ENCODE data around the gene PDE4B.

PDE4B gene

DNA sequence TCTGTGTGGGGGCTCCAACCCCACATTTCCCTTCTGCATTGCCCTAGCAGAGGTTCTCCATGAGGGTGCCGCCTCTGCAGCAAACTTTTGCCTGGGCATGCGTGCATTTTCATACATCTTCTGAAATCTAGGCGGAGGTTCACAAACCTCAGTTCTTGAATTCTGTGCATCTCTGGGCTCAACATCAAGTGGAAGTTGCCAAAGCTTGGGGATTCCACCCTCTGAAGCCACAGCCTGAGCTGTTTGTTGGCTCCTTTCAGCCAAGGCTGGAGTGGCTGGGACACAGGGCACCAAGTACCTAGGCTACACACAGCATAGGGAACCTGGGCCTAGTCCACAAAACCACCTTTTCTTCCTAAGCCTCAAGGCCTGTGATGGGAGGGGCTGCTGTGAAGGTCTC lies 235.3 kb downstream of the PDE4B start:
- Histone ChIP-seq H3K4me3 (ENCODE audit: insufficient read depth, low read depth, low read length) (no peak overlapping the region), H3K9me3 (ENCODE audit: control insufficient read depth, low read length) (no peaks in the 10 kb centered on the region), H3K27me3 (ENCODE audit: control insufficient read depth, insufficient read depth, low read length, poor library complexity, severe bottlenecking) (no peaks in the 10 kb centered on the region), H3K27ac (ENCODE audit: insufficient read depth, low read depth, low read length, poor library complexity, severe bottlenecking) (no peak overlapping the region), H3K4me1 (ENCODE audit: control insufficient read depth, insufficient read depth, low read length) (no peaks in the 10 kb centered on the region), H3K36me3 (ENCODE audit: control insufficient read depth, insufficient read depth, low read length) (no peaks in the 10 kb centered on the region)
- 94 to 95% methylated on average over 3 of the region's 3 CpGs for WGBS, 2 experiments

- Histone ChIP-seq H3K36me3 (ENCODE audit: control insufficient read depth, insufficient read depth, low read length) (no peaks in the 10 kb centered on the region), H3K27ac (ENCODE audit: insufficient read depth, low read depth, low read length, poor library complexity, severe bottlenecking) (no peak overlapping the region), H3K27me3 (ENCODE audit: control insufficient read depth, insufficient read depth, low read length, poor library complexity, severe bottlenecking) (no peaks in the 10 kb centered on the region), H3K4me3 (ENCODE audit: insufficient read depth, low read depth, low read length) (no peak overlapping the region), H3K4me1 (ENCODE audit: control insufficient read depth, insufficient read depth, low read length) (no peaks in the 10 kb centered on the region), H3K9me3 (ENCODE audit: control insufficient read depth, low read length) (no peaks in the 10 kb centered on the region)
- WGBS, 2 experiments, result 13 to 30% methylated on average over 1 of the region's 1 CpG
Measured at GRCh38 chr1:66033781-66034180, 241.1 kb downstream of the PDE4B start.

DNA sequence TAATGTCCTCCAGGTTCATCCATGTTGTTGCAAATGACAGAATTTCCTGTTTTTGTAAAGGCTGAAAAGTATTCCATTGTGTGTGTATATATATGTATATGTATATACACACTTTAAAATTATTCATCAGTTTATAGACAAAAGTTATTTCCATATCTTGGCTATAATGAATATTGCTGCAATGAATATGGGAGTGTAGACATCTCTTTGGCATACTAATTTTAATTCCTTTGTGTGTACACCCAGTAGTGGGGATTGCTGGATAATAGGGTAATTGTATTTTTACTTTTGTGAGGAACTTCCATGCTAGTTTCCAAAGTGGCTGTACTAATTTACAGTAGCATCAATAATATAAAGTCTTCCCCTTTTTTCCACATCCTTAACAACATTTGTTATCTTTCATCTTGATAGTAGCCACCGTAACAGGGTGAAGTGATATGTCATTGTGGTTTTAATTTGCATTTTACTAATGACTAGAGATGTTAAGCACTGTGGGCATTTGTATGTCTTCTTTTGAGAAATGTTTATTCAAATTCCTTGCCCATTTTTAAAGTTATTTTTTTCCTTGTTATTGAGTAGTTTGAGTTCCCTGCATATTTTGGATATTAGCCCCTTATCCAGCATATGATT lies 243.0 kb downstream of the PDE4B start:
- H3K27ac ChIP-seq (ENCODE audit: insufficient read depth, low read depth, low read length, poor library complexity, severe bottlenecking), result no peak overlapping the region
- no peaks in the 10 kb centered on the region for H3K27me3 ChIP-seq (ENCODE audit: control insufficient read depth, insufficient read depth, low read length, poor library complexity, severe bottlenecking)
- H3K4me3 ChIP-seq (ENCODE audit: insufficient read depth, low read depth, low read length), result no peak overlapping the region
- H3K36me3 ChIP-seq (ENCODE audit: control insufficient read depth, insufficient read depth, low read length), result no peaks in the 10 kb centered on the region
- H3K4me1 ChIP-seq (ENCODE audit: control insufficient read depth, insufficient read depth, low read length), result no peaks in the 10 kb centered on the region
- 100% methylated on average over 1 of the region's 1 CpG for WGBS, 2 experiments
- H3K9me3 ChIP-seq (ENCODE audit: control insufficient read depth, low read length), result no peaks in the 10 kb centered on the region

DNA sequence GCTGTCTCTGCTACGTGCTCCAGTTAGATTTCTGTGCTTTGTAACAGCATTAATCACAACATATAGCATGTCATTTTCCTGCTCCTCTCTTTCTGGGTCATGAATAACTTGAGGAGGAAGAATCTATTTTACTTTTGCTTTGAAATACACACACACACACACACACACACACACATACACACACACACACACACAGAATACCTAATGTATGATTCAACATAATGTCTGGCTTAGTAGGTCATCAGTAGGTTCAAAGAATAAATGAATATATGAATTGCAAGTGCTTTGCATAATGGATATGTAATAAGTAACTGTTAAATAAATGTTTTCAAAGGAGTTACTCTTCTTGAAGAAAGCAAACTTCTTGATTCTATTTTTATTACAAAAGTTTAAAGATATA lies 249.0 kb downstream of the PDE4B start:
- H3K27me3 ChIP-seq (ENCODE audit: control insufficient read depth, insufficient read depth, low read length, poor library complexity, severe bottlenecking), result no peaks in the 10 kb centered on the region
- no peak overlapping the region for H3K4me3 ChIP-seq (ENCODE audit: insufficient read depth, low read depth, low read length)
- no peaks in the 10 kb centered on the region for H3K9me3 ChIP-seq (ENCODE audit: control insufficient read depth, low read length)
- WGBS, 2 experiments, result 80 to 82% methylated on average over 1 of the region's 1 CpG
- H3K4me1 ChIP-seq (ENCODE audit: control insufficient read depth, insufficient read depth, low read length), result no peaks in the 10 kb centered on the region
- H3K36me3 ChIP-seq (ENCODE audit: control insufficient read depth, insufficient read depth, low read length), result no peaks in the 10 kb centered on the region
- no peak overlapping the region for H3K27ac ChIP-seq (ENCODE audit: insufficient read depth, low read depth, low read length, poor library complexity, severe bottlenecking)

DNA sequence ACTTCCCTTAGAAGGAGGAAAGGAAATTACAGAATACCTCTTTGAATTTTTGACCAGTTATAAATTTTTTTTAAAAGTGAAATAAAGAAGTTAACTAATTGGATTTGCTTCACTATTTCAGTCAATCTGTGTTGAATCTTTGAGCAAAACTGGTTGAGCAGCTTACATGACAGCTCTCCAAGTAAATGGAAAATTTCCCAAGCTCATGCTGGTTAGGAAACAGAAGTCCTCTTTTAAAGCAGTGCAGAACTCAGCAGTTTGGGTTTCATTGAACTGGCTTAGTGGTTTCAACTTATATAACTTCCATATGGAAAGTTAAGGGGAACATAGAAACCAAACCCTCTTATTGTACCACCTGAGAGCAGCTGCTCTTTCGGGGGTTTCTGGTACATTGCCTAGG lies 250.5 kb downstream of the PDE4B start:
- 89 to 96% methylated on average over 1 of the region's 1 CpG for WGBS, 2 experiments
- Histone ChIP-seq H3K9me3 (ENCODE audit: control insufficient read depth, low read length) (no peaks in the 10 kb centered on the region), H3K4me1 (ENCODE audit: control insufficient read depth, insufficient read depth, low read length) (no peaks in the 10 kb centered on the region), H3K27ac (ENCODE audit: insufficient read depth, low read depth, low read length, poor library complexity, severe bottlenecking) (no peak overlapping the region), H3K36me3 (ENCODE audit: control insufficient read depth, insufficient read depth, low read length) (no peaks in the 10 kb centered on the region), H3K27me3 (ENCODE audit: control insufficient read depth, insufficient read depth, low read length, poor library complexity, severe bottlenecking) (no peaks in the 10 kb centered on the region), H3K4me3 (ENCODE audit: insufficient read depth, low read depth, low read length) (no peak overlapping the region)

GRCh38 chr1:66044912-66045311 lies 252.2 kb downstream of the PDE4B start:
- no peak overlapping the region for H3K4me3 ChIP-seq (ENCODE audit: insufficient read depth, low read depth, low read length)
- no peak overlapping the region for H3K27ac ChIP-seq (ENCODE audit: insufficient read depth, low read depth, low read length, poor library complexity, severe bottlenecking)
- no peaks in the 10 kb centered on the region for H3K27me3 ChIP-seq (ENCODE audit: control insufficient read depth, insufficient read depth, low read length, poor library complexity, severe bottlenecking)
- H3K36me3 ChIP-seq (ENCODE audit: control insufficient read depth, insufficient read depth, low read length), result no peaks in the 10 kb centered on the region
- no peaks in the 10 kb centered on the region for H3K4me1 ChIP-seq (ENCODE audit: control insufficient read depth, insufficient read depth, low read length)
- WGBS, 2 experiments, result 75 to 96% methylated on average over 1 of the region's 1 CpG
- no peaks in the 10 kb centered on the region for H3K9me3 ChIP-seq (ENCODE audit: control insufficient read depth, low read length)

DNA sequence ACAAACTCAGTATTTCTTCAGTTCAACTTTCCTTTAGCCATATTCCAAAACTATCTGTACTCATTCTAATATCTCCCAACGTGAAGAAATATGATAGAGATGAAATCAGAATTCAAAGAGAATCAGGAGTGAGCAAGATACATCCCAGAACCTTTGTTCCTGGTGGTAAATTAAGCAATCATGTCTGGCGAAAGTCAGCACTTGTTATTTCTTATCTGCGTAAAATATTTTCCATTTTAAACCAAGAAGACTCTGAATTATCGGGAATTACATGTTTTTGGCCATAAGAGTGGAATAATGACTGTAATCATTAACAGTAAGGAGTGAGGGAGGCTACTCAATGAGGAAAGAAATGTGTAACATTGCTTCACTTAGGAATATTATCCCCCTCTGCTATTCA lies 253.7 kb downstream of the PDE4B start:
- Histone ChIP-seq H3K9me3 (ENCODE audit: control insufficient read depth, low read length) (no peaks in the 10 kb centered on the region), H3K4me1 (ENCODE audit: control insufficient read depth, insufficient read depth, low read length) (no peaks in the 10 kb centered on the region), H3K4me3 (ENCODE audit: insufficient read depth, low read depth, low read length) (no peak overlapping the region), H3K27me3 (ENCODE audit: control insufficient read depth, insufficient read depth, low read length, poor library complexity, severe bottlenecking) (no peaks in the 10 kb centered on the region), H3K36me3 (ENCODE audit: control insufficient read depth, insufficient read depth, low read length) (no peaks in the 10 kb centered on the region), H3K27ac (ENCODE audit: insufficient read depth, low read depth, low read length, poor library complexity, severe bottlenecking) (no peak overlapping the region)
- WGBS, 2 experiments, result 87 to 97% methylated on average over 4 of the region's 4 CpGs

DNA sequence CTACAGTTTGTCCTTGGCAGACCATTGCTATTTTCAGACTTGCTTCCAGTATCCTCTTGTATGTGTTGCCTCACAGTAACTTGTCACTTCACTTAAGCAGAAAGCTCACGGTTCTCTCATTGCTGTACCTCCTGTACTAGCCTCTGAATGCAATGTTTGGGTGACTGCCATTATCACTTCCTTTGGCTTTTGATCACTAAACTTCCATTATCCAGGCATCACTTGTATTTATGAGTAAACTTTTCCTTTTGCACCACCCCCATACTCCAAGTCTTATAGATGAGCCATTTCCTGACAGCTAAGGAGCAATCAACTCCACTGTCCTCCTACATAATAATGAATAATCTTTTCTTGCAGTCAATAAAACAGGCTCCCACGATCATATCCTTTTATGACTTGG lies 255.3 kb downstream of the PDE4B start:
- Histone ChIP-seq H3K27me3 (ENCODE audit: control insufficient read depth, insufficient read depth, low read length, poor library complexity, severe bottlenecking) (no peaks in the 10 kb centered on the region), H3K4me1 (ENCODE audit: control insufficient read depth, insufficient read depth, low read length) (no peaks in the 10 kb centered on the region), H3K27ac (ENCODE audit: insufficient read depth, low read depth, low read length, poor library complexity, severe bottlenecking) (no peak overlapping the region), H3K36me3 (ENCODE audit: control insufficient read depth, insufficient read depth, low read length) (no peaks in the 10 kb centered on the region), H3K9me3 (ENCODE audit: control insufficient read depth, low read length) (no peaks in the 10 kb centered on the region), H3K4me3 (ENCODE audit: insufficient read depth, low read depth, low read length) (no peak overlapping the region)
- WGBS, 2 experiments, result 88 to 95% methylated on average over 1 to 2 of the region's 2 CpGs

- no peak overlapping the region for H3K4me3 ChIP-seq (ENCODE audit: insufficient read depth, low read depth, low read length)
- 97 to 100% methylated on average over 1 of the region's 1 CpG for WGBS, 2 experiments
- H3K27ac ChIP-seq (ENCODE audit: insufficient read depth, low read depth, low read length, poor library complexity, severe bottlenecking), result no peak overlapping the region
- no peaks in the 10 kb centered on the region for H3K9me3 ChIP-seq (ENCODE audit: control insufficient read depth, low read length)
- no peaks in the 10 kb centered on the region for H3K27me3 ChIP-seq (ENCODE audit: control insufficient read depth, insufficient read depth, low read length, poor library complexity, severe bottlenecking)
- H3K36me3 ChIP-seq (ENCODE audit: control insufficient read depth, insufficient read depth, low read length), result no peaks in the 10 kb centered on the region
- no peaks in the 10 kb centered on the region for H3K4me1 ChIP-seq (ENCODE audit: control insufficient read depth, insufficient read depth, low read length)
Measured at GRCh38 chr1:66050123-66050522, 257.4 kb downstream of the PDE4B start.

GRCh38 chr1:66050633-66051032 lies 257.9 kb downstream of the PDE4B start:
- no peak overlapping the region for H3K4me3 ChIP-seq (ENCODE audit: insufficient read depth, low read depth, low read length)
- no peaks in the 10 kb centered on the region for H3K9me3 ChIP-seq (ENCODE audit: control insufficient read depth, low read length)
- 88 to 94% methylated on average over 4 of the region's 4 CpGs for WGBS, 2 experiments
- H3K4me1 ChIP-seq (ENCODE audit: control insufficient read depth, insufficient read depth, low read length), result no peaks in the 10 kb centered on the region
- H3K27me3 ChIP-seq (ENCODE audit: control insufficient read depth, insufficient read depth, low read length, poor library complexity, severe bottlenecking), result no peaks in the 10 kb centered on the region
- H3K36me3 ChIP-seq (ENCODE audit: control insufficient read depth, insufficient read depth, low read length), result no peaks in the 10 kb centered on the region
- no peak overlapping the region for H3K27ac ChIP-seq (ENCODE audit: insufficient read depth, low read depth, low read length, poor library complexity, severe bottlenecking)

DNA sequence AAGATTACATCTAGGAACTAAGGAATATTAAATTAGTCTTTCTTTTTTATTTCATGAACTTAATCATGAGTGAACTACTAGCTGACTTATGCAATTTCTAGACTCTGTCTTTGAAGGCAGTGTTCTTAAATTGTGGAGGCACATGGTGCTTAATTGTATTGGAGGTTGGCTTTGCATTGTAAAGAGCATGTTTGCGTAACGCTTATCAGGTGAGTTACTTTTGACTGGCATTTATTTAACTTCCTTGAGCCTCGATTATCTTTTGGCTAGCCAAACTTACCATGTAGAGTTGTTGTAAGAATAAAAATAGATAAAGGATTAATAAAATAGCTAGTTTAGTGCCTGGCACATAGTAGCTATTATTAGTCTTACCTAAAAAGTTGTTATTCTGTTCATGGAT lies 262.4 kb downstream of the PDE4B start:
- Histone ChIP-seq H3K4me1 (ENCODE audit: control insufficient read depth, insufficient read depth, low read length) (no peaks in the 10 kb centered on the region), H3K27ac (ENCODE audit: insufficient read depth, low read depth, low read length, poor library complexity, severe bottlenecking) (no peak overlapping the region), H3K27me3 (ENCODE audit: control insufficient read depth, insufficient read depth, low read length, poor library complexity, severe bottlenecking) (no peaks in the 10 kb centered on the region), H3K36me3 (ENCODE audit: control insufficient read depth, insufficient read depth, low read length) (no peaks in the 10 kb centered on the region), H3K4me3 (ENCODE audit: insufficient read depth, low read depth, low read length) (no peak overlapping the region), H3K9me3 (ENCODE audit: control insufficient read depth, low read length) (no peaks in the 10 kb centered on the region)
- WGBS, 2 experiments, result 91% methylated on average over 3 of the region's 3 CpGs
